NOMO-1 treated with DMSO at 0.1 percent for 48 hours (cell line): ENCODE measurements around the gene NFIC.
"Not testable (repeated sequence)": the region's sequence is repeated elsewhere in the genome, so short reads cannot be mapped to it uniquely, and the experiment has no call there.

Experiments used
- DNase-seq: peaks from one replicate; lab custom pipeline; 2025; ENCODE audit not compliant: unreplicated experiment; lab: John Stamatoyannopoulos, UW

NFIC gene

DNA sequence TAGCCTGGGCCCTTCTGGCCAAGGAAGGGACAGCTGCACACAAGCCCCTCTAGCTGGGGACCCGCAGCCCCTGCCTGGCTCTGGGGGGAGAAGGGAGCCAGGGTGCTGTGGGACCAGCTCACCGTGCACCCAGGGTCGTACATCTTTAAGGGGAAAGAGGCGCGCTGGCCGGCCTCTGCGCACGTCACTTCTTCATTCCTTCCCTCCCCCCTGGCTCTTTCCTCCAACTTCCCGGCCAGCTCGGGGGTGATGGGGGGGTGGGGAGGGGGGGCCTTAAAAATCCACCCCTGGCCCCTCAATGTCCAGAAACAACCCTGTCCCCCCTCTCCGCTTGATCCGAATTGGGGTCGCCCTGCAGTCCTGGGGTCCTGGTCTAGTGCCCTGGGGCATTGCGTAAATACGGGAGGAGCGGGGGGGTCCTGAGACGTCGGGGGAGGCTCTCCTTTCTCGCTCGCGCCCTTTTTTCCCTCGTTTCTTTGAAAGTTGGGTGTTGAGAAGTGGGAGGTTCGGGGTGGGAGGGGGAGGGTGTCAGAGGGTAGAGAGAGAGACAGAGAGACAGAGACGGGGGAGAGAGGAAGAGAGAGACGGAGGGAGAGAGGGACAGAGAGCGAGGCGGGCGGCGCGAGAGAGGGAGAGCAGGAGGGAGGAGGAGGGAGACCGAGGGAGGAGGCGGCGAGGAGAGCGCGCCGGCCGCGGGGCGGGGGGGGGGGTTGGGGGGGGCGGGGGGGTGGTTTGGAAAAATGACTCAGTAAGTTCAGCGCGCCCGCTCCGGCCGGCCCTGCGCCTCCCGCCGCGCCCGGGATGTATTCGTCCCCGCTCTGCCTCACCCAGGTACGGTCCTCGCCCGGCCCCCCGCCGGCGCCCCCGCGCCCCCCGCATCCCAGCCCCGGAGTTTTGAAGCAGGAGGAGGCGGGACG is at the start of gene NFIC:
Gene NFIC (plus strand): TSS at position 748 of the 917 bp plus-strand sequence. CDS start 54 bp downstream, at position 802.
- DNase-seq: peak; percentile 80

DNA sequence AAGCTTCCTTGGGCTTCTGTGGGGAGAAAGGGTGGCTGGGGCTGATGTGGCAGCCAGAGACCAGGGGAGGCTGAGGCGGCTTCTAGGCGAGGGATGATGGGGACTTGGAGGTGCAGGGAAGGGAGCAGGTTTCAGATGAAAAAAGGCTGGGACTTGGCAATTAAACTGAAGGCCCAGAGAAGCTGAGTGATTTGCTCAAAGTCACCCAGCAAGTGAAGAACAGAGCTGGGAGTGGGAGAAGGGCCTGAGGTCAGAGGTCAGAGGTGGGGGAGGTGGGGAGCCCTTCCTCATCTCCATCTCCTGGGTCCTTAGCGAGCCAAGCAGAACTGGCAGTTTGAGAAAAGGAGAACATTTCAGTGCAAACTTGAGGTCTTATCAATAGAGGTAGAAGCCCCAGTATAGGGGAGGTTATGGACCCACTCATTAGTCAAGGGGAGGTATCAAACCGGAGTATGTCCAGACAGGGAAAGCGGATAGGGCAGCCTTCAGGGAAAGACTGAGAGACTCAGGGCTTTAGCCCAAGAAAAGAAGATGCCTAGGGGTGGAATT is 49.6 kb upstream of the NFIC start:
- DNase-seq: no peak

DNA sequence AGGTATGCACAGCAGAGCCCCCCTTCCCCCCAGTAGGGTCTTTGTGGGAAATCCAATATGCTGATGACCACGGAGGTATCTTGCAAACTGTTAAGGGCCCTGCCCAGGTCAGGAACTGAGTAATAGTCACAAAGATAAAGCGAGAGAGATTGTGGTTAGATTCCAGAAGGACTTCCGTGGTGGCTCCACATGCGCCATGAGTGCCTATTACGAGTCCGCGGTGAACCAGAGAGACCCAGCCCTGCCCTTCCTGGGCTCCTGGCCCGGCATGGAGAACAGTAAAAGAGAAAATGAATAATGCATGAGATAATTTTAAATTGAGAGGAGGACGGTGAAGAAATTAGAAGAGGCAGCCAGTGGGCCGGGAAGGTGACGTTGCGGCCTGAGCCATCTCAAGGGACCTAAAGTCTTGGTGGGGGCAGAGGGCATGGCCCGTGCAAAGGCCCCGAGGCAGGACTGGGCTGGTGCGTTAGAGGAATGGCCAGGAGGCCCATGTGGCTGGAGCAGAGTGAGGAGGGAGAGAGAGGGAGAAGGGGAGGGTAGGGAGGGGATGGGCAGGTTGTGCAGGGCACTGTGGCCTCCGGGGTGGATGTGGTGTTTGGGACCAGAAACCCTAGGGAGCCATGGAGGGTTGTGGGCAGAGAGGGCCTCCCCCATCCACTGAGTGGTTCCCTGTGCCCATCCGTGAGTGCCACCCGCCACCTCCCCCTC is 46.6 kb upstream of the NFIC start:
- no peak for DNase-seq

DNA sequence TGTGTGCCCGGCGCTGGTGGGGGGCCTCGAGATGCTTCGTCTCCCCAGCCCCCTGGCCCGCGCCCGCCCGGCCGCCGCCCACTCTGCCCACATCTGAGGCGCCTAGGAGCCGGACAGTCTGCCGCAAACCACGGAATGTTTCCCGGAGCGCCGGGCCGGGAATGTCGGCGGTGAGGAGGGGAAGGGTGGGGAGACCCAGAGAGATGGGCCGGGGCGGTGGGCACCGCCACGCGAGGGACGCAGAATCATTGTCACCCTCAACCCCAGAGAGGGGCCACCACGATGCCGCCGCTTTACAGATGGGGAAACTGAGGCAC is 46.1 kb upstream of the NFIC start:
- no peak for DNase-seq

DNA sequence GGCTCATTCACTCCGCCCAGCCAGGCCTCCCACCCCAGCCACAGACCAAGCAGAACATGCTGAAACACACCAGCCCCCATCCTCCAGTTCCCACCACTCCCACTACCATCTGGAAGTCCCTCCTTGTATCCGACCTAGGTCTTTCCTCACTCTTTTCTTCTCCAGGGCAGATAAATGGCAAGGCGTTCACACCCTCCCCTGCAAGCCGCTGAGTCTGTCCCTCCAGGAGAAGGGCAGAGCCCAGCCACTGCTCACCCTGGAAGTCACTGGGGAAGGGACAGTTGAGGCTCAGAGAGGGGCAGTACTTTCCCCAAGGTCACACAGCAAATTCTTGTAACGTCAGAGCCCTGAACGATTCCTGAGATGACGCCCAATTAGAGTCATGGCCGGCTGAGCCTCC is 45.5 kb upstream of the NFIC start:
- DNase-seq: no peak

DNA sequence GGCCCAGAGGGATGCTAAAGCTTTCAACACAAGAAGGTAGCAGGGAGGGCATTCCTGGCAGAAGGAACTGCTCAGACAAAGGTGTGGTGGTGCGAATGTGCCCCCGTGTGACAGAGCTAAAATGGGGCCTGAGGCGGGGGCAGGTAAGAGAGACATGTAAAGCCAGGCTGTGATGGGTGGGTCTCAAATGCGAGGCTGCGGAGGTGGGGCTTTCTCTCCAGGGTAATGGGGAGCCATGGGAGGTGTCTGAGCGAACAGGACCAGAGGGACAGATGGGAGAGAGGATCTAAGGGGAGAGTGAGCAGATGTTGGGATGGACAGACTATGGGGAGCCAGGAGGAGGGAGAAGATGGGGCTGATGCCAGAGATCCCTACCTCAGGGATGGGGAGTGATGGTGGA is 44.7 kb upstream of the NFIC start:
- no peak for DNase-seq

DNA sequence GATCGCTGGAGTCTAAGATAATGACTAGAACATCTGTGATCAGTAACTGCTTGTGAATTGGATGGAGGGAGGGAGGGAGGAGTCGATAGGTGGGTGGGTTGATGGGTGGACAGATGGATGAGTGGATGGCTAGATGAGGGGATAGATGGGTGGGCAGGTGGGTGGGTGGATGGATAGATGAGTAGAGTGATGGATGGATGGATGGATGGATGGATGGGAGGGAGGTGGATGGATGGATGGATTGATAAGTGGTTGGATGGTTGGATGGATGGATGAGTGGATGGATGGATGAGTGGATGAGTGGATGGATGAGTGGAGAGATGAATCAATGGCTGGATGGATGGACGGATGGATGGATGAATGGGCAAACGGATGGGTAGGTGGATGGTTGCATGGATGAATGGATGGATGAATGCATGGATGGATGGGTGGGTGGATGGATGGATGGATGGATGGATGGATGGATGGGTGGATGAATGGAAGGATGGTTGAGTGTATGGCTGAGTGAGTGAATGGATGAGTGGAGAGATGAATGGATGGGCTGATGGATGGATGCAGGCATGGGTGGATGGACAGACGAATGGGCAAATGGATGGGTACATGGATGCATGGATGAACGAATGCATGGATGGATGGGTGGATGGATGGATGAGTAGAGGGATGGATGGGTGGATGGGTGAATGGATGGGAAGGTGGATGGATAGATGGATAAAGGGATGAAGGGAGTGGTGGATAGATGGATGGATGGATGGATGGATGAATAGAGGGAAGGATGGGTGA is 44.0 kb upstream of the NFIC start:
- DNase-seq: no peak

DNA sequence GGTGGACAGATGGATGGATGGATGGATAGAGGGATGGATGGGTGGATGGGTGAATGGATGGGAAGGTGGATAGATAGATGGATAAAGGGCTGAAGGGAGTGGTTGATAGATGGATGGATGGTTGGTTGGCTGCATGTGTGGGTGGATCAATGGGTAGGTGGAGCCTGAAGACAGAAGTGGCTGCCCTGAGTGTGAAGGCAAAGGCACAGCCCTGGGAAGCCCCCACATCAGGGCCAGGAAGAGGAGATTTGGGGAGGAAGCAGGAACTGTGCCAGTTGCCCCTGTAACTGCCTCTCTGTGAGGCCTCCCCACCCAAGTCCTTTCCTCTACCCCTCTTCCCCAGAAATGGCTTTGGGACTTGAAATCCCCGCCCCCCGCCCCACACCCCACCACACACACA is 43.4 kb upstream of the NFIC start:
- no peak for DNase-seq

DNA sequence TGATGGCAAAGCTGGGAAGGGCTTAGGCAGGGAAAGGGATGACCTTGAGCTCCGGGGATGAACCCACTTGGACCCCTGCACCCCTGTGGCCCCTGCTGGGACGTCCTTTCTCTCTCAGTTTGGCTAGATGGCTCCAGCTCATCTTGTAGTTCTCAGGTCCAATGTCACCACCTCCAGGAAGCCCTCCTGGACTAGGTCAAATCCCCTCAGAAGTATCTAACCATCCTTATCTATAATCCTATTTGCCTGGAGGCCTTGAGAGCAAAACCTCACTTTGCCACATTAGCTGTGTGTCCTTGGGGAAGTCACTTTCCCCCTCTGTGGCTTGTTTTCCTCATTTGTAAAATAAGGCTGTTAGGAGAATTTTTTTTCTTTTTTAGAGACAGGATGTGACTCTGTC is 42.7 kb upstream of the NFIC start:
- no peak for DNase-seq

DNA sequence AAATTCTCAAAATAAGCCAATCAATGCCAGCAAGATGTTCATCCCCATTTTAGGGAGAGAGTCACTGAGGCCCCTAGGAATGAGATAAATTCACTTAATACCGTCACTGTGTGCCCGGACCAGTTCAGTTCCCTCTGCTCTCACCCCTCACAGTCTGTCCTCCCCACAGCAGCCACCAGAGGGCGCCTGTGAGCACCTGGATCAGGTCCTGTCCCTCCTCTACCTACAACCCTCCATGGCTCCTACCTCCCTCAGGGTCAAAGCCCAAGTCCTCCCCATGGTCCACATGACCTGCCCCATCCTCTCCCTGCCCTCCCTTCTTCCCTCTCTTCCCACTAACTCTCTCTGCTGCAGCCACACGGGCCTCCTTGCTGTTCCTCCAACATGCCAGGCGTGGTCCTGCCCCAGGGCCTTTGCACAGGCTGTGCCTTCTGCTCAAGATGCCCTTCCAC is 42.0 kb upstream of the NFIC start:
- no peak for DNase-seq

DNA sequence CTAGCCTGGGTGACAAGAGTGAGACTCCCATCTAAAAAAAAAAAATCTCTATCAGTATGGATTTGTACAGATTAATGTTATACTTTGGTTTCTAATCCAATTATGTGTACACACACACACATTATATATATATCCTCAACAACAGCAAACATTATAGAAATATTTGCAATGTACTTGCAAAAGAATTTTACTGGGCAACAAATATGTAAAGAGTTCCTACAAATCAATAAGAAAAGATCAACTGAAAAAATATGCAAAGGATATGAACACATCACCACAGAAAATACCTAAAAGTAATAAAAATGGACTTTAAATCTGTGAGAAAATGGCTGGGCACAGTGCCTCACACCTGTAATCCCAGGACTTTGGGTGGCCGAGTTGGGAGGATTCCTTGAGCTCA is 40.9 kb upstream of the NFIC start:
- DNase-seq: no peak

DNA sequence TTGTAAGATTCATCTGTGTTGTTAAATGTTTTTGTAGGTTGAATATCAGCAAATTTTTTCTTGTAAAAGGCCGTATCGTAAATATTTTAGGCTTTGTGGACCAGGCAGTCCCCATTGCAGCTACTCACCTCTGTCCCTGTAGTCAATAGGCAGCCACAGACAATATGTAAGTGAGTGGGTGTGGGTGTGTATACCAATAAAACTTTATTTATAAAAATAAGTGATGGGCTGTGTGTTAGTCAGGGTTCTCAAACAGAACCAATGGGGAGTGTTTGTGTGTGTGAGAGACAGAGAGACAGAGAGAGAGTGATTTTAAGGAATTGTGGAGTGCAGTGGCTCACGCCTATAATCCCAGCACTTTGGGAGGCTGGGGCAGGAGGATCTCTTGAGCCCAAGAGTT is 37.6 kb upstream of the NFIC start:
- DNase-seq: no peak

DNA sequence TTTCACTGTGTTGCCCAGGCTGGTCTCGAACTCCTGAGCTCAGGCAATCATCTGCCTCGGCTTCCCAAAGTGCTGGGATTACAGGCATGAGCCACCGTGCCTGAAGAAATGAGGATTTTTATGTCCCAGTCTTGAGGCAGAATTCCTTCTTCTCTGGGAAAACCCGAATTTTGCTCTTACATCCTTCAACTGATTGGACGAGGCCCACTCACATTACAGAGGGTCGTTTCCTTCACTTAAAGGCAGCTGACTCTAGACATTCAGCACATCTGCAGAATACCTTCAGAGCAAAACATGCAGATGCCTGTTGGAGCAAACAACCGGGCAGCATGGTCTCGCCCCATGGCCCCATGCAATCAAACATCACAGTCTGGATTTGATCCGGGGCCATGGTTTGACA is 36.3 kb upstream of the NFIC start:
- DNase-seq: no peak

DNA sequence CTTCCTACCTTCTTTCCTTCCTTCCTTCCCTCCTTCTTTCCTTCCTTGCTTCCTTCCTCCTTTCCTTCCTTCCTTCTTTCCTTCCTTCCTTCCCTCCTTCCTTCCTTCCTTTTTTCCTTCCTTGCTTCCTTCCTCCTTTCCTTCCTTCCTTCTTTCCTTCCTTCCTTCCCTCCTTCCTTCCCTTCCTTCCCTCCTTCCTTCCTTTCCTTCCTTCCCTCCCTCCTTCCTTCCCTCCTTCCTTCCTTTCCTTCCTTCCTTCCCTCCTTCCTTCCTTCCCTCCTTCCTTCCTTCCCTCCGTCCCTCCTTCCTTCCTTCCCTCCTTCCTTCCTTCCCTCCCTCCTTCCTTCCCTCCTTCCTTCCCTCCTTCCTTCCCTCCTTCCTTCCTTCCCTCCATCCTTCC is 34.2 kb upstream of the NFIC start:
- DNase-seq: not testable (repeated sequence)

DNA sequence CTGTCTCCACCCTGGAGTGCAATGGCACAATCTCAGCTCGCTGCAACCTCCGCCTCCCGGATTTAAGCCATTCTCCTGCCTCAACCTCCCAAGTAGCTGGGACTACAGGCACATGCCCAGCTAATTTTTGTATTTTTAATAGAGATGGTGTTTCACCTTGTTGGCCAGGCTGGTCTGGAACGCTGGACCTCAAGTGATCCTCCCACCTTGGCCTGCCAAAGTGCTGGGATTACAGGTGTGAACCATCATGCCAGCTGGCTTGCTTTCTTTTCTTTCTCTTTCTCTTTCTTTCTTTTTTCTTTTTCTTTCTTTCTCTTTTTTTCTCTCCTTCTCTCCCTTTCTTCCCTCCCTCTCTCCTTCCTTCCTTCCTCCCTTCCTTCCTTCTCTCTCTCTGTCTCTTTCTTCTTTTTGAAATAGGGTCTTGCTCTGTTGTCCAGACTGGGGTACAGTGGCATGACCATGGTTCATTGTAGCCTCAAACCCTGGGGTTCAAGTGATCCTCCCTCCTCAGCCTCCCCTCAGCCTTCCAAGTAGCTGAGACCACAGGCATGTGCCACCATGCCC is 33.3 kb upstream of the NFIC start:
- no peak for DNase-seq

DNA sequence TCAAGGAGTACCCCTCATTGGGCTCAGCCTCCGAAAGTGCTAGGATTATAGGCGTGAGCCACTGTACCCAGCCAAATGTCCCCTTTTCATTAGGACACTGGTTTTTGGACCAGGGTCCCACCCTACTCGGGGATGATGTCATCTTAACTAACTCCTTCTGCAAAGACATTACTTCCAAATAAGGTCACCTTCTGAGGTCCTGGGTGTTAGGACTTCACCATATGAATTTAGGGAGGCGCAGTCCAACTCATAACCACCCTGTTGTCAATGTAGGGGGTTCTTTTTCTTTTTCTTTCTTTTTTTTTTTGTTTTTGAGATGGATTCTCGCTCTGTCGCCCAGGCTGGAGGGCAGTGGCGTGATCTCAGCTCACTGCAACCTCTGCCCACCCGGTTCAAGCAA is 32.7 kb upstream of the NFIC start:
- DNase-seq: no peak

DNA sequence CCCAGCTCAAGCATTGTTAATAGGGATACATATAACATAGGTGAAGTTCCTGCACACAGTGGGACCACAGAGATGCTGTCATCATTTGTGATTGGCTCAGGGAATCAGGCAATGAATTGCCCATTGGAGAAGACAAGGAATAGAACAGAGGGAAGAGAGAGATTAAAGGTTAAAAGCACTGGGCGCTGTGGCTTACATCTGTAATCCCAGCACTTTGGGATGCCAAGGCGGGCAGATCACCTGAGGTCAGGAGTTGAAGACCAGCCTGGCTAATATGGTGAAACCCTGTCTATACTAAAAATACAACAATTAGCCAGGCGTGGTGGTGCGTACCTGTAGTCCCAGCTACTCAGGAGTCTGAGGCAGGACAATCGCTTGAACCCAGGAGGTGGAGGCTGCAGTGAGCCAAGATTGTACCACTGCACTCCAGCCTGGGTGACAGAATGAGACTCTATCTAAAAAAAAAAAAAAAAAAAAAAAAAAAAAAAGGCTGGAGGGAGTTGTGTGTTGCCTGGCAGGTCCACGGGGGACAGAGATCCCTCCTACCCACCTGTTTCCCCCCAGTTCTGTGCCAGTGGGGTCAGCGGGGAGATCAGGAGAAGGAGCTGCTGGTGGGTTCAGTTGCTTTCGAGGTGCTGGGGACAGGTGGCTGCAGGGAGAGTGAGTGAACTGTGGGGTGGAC is 31.5 kb upstream of the NFIC start:
- DNase-seq: not testable (repeated sequence)

DNA sequence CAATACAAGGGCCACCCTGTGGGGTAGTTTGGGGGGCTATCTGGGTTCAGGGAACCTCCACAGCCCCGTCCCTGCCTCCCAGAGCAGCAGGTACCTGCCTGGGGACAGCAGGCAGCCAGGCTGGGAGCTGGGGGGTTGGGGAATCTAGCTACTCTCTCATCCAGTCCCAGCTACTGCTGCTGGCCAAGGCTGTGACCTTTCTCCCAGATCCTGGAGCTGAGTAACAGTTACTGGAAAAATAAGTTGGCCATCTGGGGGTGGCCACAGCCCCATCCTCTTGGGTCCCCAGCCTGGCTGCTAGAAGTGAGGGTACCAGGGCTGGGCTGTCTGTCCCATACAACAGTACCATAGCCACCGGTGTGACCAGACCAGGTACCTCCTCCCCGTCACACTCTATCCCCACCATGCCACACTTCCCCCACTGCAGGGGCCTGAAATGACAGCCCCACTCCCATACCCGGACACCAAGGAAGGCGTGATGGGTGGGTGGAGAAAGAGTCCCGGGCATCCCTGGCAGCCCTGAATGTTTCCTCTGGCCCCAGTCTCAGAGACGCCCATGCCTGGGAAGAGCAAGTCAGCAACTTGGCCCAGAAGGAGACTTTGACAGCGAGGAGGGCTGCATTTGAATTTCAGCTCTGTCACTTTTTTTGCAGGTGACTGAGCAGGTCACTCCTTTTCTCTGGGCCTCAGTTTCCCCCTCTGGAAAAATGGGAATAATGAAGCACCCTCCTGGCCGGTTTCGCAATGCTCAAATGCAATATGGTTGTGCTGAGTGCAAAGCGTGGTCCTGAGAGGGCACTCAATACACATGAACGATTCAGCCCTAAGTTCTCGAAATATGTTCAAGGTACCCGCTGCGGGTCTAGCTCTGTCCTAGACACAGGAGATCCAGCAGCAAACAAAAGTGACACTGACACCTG is 30.7 kb upstream of the NFIC start:
- DNase-seq: no peak

DNA sequence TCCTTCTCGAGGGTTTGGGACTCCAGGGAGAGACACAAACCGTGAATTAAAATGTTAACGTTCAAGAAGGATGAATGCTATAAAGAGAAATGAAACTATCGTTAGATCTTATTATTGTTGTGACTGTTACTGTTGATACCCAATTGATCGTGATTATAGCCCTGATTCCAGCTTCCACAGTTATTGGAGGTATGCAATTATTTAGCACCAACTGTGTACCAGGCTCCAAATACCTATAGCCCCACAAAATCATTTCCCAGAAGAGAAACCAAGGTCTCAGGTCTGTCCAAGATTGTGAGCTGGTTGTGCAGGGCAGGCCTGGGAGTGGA is 30.1 kb upstream of the NFIC start:
- no peak for DNase-seq
